ENCODE data around the gene SMIM41.

GRCh38 chr12:52076811-52077210 is 2.7 kb upstream of the SMIM41 start:
- TF ChIP-seq CTCF (conservative IDR thresholded peaks at IDR 0.05; ENCODE audit: low read depth, low read length) (no peak), EZH2 (IDR thresholded peaks at IDR 0.05; ENCODE audit: low read length, unreplicated experiment) (no peak), EZH2phosphoT487 (IDR thresholded peaks at IDR 0.05; ENCODE audit: borderline replicate concordance, low read length) (no peak)

Measured in PC-3 (cell line).